ENCODE results near the gene MMGT1. TPM values are rescaled to one million over a fixed set of nuclear protein-coding genes. Genes with fewer than 3 reads are reported as not detected.

The MMGT1 gene
- total and polyA plus RNA-seq, 2 experiments from 2014 or later, result 24.7 to 28.6 TPM

- peak within 1 kb of the TSS; percentile 83 for H3K4me3 ChIP-seq
- peak within 1 kb of the TSS; percentile 83 for H3K9ac ChIP-seq
- H3K4me1 ChIP-seq (ENCODE audit: insufficient read depth), result peaks cover 13% of the 10 kb centered on the region; the same call in 1 of the 2 replicates
- peak; percentile 73 for DNase-seq
- TF ChIP-seq EZH2 (IDR thresholded peaks at IDR 0.05; ENCODE audit: insufficient read depth, poor library complexity, severe bottlenecking) (no peak), EZH2phosphoT487 (IDR thresholded peaks at IDR 0.05; ENCODE audit: insufficient read depth, low read depth) (no peak)
- no peaks in the 10 kb centered on the region for H3F3A ChIP-seq (ENCODE audit: insufficient read depth)
- no peaks in the 10 kb centered on the region; the same call in 1 of the 2 replicates for H3K79me2 ChIP-seq (ENCODE audit: insufficient read depth)
- H3K36me3 ChIP-seq (ENCODE audit: low read depth), result no peaks in the 10 kb centered on the region
- H3K9me3 ChIP-seq (ENCODE audit: low read depth), result no peaks in the 10 kb centered on the region
- H3K27ac ChIP-seq, result peak within 1 kb of the TSS; percentile 34
- H3K27me3 ChIP-seq (replicated peaks; ENCODE audit: insufficient read depth), result no peaks in the 10 kb centered on the region
- H3K9me2 ChIP-seq (ENCODE audit: insufficient read depth), result no peaks in the 10 kb centered on the region
- 0 to 1% methylated on average over 3 to 22 of the region's 68 CpGs for WGBS, 2 experiments (ENCODE audit: low coverage in 1 of 2, low lambda C conversion rate in 2 of 2, missing lambda C conversion rate in 2 of 2)
- peak within 1 kb of the TSS; percentile 96 for H2AFZ ChIP-seq
- no peaks in the 10 kb centered on the region for H4K20me1 ChIP-seq (ENCODE audit: insufficient read depth)
- in situ Hi-C loops (cut with MboI), result no loop called here
- peak within 1 kb of the TSS; percentile 86 for H3K4me2 ChIP-seq (ENCODE audit: unreplicated experiment)
Measured at GRCh38 chrX:135985157-135985972, 11.6 kb upstream of the MMGT1 start, which contains the start of gene SLC9A6. SLC9A6 (plus strand) TSS chrX:135985435; CDS start chrX:135985659, 224 bp downstream.

DNA sequence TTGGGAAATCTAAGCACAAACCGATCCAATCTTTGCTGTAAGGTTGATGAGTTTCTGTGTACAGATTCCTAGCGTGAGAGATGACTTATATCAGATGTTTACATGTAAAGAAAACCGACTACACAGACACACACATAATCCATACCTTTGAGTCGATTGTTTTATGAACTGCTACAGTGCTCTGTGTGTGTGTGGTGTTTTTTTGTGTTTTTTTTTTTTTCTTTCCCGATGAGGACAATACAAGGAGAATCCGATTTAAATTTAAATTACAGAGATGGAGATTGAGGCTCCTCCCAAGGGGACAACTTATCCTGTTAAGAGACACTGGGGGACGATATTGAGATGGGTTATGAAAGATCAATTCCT, 11.0 kb upstream of the MMGT1 start:
- peak; percentile 39 for DNase-seq
- H3K79me2 ChIP-seq (ENCODE audit: insufficient read depth), result no peaks in the 10 kb centered on the region; the same call in 1 of the 2 replicates
- peak overlapping the region; percentile 34 for H3K27ac ChIP-seq
- 1 to 5% methylated on average over 7 of the region's 7 CpGs for WGBS, 2 experiments (ENCODE audit: low coverage in 1 of 2, low lambda C conversion rate in 2 of 2, missing lambda C conversion rate in 2 of 2)
- in situ Hi-C loops (cut with MboI), result no loop called here
- no peaks in the 10 kb centered on the region for H3K9me3 ChIP-seq (ENCODE audit: low read depth)
- peak overlapping the region; percentile 86 for H3K4me2 ChIP-seq (ENCODE audit: unreplicated experiment)
- no peaks in the 10 kb centered on the region for H3K9me2 ChIP-seq (ENCODE audit: insufficient read depth)
- H3K9ac ChIP-seq, result peak overlapping the region; percentile 83
- no peaks in the 10 kb centered on the region for H4K20me1 ChIP-seq (ENCODE audit: insufficient read depth)
- H3K4me3 ChIP-seq, result peak overlapping the region; percentile 83
- H3K27me3 ChIP-seq (replicated peaks; ENCODE audit: insufficient read depth), result no peaks in the 10 kb centered on the region
- H3F3A ChIP-seq (ENCODE audit: insufficient read depth), result no peaks in the 10 kb centered on the region
- TF ChIP-seq EZH2 (IDR thresholded peaks at IDR 0.05; ENCODE audit: insufficient read depth, poor library complexity, severe bottlenecking) (no peak), EZH2phosphoT487 (IDR thresholded peaks at IDR 0.05; ENCODE audit: insufficient read depth, low read depth) (no peak)
- H3K4me1 ChIP-seq (ENCODE audit: insufficient read depth), result peaks cover 13% of the 10 kb centered on the region; the same call in 1 of the 2 replicates
- H3K36me3 ChIP-seq (ENCODE audit: low read depth), result no peaks in the 10 kb centered on the region
- peak overlapping the region; percentile 96 for H2AFZ ChIP-seq

DNA sequence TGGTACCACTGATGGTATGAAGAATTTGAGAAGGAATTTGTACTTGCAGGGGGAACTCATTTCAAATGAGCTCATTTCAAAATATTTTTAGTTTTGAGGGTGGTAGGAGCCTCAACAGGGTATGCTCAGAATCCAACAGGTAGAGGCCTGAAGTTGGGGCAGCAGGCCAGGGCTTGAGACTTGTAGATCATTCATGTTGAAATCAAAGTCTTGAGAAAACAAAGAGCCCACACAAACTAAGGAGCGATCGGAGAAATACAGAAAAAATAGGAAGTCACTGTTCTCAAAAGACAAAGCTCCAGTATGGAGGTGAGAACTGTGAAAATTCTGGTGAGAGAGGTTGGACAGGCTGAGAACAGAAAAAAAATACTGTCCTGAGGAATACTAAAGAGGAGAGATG, 10.5 kb upstream of the MMGT1 start:
- no peaks in the 10 kb centered on the region for H3K9me3 ChIP-seq (ENCODE audit: low read depth)
- no peak for DNase-seq
- TF ChIP-seq EZH2 (IDR thresholded peaks at IDR 0.05; ENCODE audit: insufficient read depth, poor library complexity, severe bottlenecking) (no peak), EZH2phosphoT487 (IDR thresholded peaks at IDR 0.05; ENCODE audit: insufficient read depth, low read depth) (no peak)
- H3K4me3 ChIP-seq, result peak overlapping the region; percentile 83
- in situ Hi-C loops (cut with MboI), result no loop called here
- peaks cover 13% of the 10 kb centered on the region; the same call in 1 of the 2 replicates for H3K4me1 ChIP-seq (ENCODE audit: insufficient read depth)
- H4K20me1 ChIP-seq (ENCODE audit: insufficient read depth), result no peaks in the 10 kb centered on the region
- H3K36me3 ChIP-seq (ENCODE audit: low read depth), result no peaks in the 10 kb centered on the region
- no peaks in the 10 kb centered on the region for H3K9me2 ChIP-seq (ENCODE audit: insufficient read depth)
- WGBS, 2 experiments (ENCODE audit: low coverage in 1 of 2, low lambda C conversion rate in 2 of 2, missing lambda C conversion rate in 2 of 2), result 55 to 69% methylated on average over 2 of the region's 2 CpGs
- H3K9ac ChIP-seq, result peak overlapping the region; percentile 83
- peak overlapping the region; percentile 34; the same call in 1 of the 2 replicates for H3K27ac ChIP-seq
- H3K27me3 ChIP-seq (replicated peaks; ENCODE audit: insufficient read depth), result no peaks in the 10 kb centered on the region
- H3K4me2 ChIP-seq (ENCODE audit: unreplicated experiment), result peak overlapping the region; percentile 86
- no peaks in the 10 kb centered on the region; the same call in 1 of the 2 replicates for H3K79me2 ChIP-seq (ENCODE audit: insufficient read depth)
- no peaks in the 10 kb centered on the region for H3F3A ChIP-seq (ENCODE audit: insufficient read depth)
- H2AFZ ChIP-seq, result peak overlapping the region; percentile 96

- no peaks in the 10 kb centered on the region for H3K36me3 ChIP-seq (ENCODE audit: low read depth)
- H3K4me3 ChIP-seq, result no peak overlapping the region
- peak; percentile 27 for DNase-seq
- no peaks in the 10 kb centered on the region for H3K9me3 ChIP-seq (ENCODE audit: low read depth)
- H2AFZ ChIP-seq, result no peak overlapping the region
- H3F3A ChIP-seq (ENCODE audit: insufficient read depth), result no peaks in the 10 kb centered on the region
- TF ChIP-seq EZH2phosphoT487 (IDR thresholded peaks at IDR 0.05; ENCODE audit: insufficient read depth, low read depth) (no peak), EZH2 (IDR thresholded peaks at IDR 0.05; ENCODE audit: insufficient read depth, poor library complexity, severe bottlenecking) (no peak)
- H3K9ac ChIP-seq, result no peak overlapping the region
- in situ Hi-C loops (cut with MboI), result no loop called here
- WGBS, 2 experiments (ENCODE audit: low coverage in 1 of 2, low lambda C conversion rate in 2 of 2, missing lambda C conversion rate in 2 of 2), result 100% methylated on average over 1 of the region's 1 CpG
- no peaks in the 10 kb centered on the region for H4K20me1 ChIP-seq (ENCODE audit: insufficient read depth)
- no peaks in the 10 kb centered on the region; the same call in 1 of the 2 replicates for H3K79me2 ChIP-seq (ENCODE audit: insufficient read depth)
- no peaks in the 10 kb centered on the region for H3K27me3 ChIP-seq (replicated peaks; ENCODE audit: insufficient read depth)
- no peaks in the 10 kb centered on the region for H3K9me2 ChIP-seq (ENCODE audit: insufficient read depth)
- no peak overlapping the region for H3K4me2 ChIP-seq (ENCODE audit: unreplicated experiment)
- no peak overlapping the region for H3K27ac ChIP-seq
- H3K4me1 ChIP-seq (ENCODE audit: insufficient read depth), result peaks cover 13% of the 10 kb centered on the region; the same call in 1 of the 2 replicates
Measured at GRCh38 chrX:135982860-135983259, 9.1 kb upstream of the MMGT1 start.

Data from GM23248 (cell line).